Mesenteric fat pad (tissue), 1 donor: ENCODE data around the gene PAPLN. TPM values are rescaled to one million over a fixed set of nuclear protein-coding genes. Genes with fewer than 3 reads are reported as not detected.
"Not testable (repeated sequence)": the region's sequence is repeated elsewhere in the genome, so short reads cannot be mapped to it uniquely, and the experiment has no call there.

Source experiments
- DNase-seq: peaks from one replicate; pipeline ENCODE4 v3.0.0-alpha.2; 2020; ENCODE audit warnings: low spot score
- total RNA-seq: library from RNA; stranded (reverse); fragmentation: NEBNext Ultra II Directional; extraction: Animal tissue kit (Norgen Biotek cat#: 25700); gene quantifications from one replicate; pipeline ENCODE4 v1.2.1, GENCODE V29; 2021
- donor health status: DM: yes; HTN: yes; CAD: no.

Gene PAPLN
- total RNA-seq, 1 donor from 2014 or later = 6.4 TPM

GRCh38 chr14:73283608-73284379 is 46.5 kb downstream of the PAPLN start:
- no peak for DNase-seq

GRCh38 chr14:73285979-73286378 is 48.7 kb downstream of the PAPLN start:
- DNase-seq = no peak

- DNase-seq = no peak
Observed at GRCh38 chr14:73286598-73286997, 49.3 kb downstream of the PAPLN start.

- no peak for DNase-seq
Observed at GRCh38 chr14:73287071-73287470, 49.8 kb downstream of the PAPLN start.

GRCh38 chr14:73289308-73289707 is 52.0 kb downstream of the PAPLN start:
- no peak for DNase-seq

- no peak for DNase-seq
Observed at GRCh38 chr14:73289729-73290128, 52.4 kb downstream of the PAPLN start.

GRCh38 chr14:73290279-73290678 is 53.0 kb downstream of the PAPLN start:
- no peak for DNase-seq

- DNase-seq = no peak
Observed at GRCh38 chr14:73293782-73294781, 56.8 kb downstream of the PAPLN start.

GRCh38 chr14:73295198-73295796 is 58.0 kb downstream of the PAPLN start:
- no peak for DNase-seq

- no peak for DNase-seq
Observed at GRCh38 chr14:73305499-73305898, 68.2 kb downstream of the PAPLN start.

GRCh38 chr14:73307261-73307660 is 70.0 kb downstream of the PAPLN start:
- DNase-seq = no peak

- not testable (repeated sequence) for DNase-seq
Observed at GRCh38 chr14:73309207-73309606, 71.9 kb downstream of the PAPLN start.

GRCh38 chr14:73311708-73312030 is 74.4 kb downstream of the PAPLN start:
- no peak for DNase-seq

- DNase-seq = no peak
Observed at GRCh38 chr14:73312687-73313086, 75.4 kb downstream of the PAPLN start.

GRCh38 chr14:73313151-73313550 is 75.8 kb downstream of the PAPLN start:
- DNase-seq = no peak

GRCh38 chr14:73323896-73324399 is 86.6 kb downstream of the PAPLN start:
- no peak for DNase-seq

Other genes starting within 250 kb of the PAPLN start
- 15.5 TPM for gene ZFYVE1, start 210.4 kb upstream of the PAPLN start, total RNA-seq
- 76.5 TPM for gene RBM25, start 179.0 kb upstream of the PAPLN start, total RNA-seq
- gene PSEN1, start 101.0 kb upstream of the PAPLN start, total RNA-seq = 55.3 TPM
- 76.4 TPM for gene NUMB, start 221.0 kb downstream of the PAPLN start, total RNA-seq